ENCODE measurements around the gene NID1.

The NID1 gene

DNA sequence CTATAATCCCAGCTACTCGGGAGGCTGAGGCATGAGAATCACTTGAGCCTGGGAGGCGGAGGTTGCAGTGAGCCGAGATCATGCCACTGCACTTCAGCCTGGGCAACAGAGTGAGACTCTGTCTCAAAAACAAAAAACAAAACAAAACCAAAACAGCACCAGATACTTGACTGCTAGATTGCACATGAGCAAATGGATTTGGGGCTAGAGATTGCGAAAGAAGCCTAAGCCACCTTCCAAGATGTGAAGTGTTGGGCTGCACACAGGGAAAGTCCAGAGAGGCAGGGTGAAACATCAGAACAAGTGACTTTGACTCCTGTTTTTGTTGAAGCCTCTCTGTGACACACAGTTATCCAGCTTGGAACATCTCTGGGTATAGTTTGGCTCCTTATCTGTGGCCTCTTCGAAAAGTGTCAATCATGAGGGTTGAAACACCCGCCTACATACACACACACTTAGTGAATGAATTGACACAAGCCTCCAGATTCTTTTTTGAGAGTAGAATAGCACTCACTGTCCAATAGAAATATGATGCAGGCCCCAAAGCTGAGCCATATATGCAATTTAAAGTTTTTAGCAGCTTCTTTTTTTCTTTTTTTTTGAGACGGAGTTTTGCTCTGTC is 43.2 kb upstream of the NID1 start:
- Histone ChIP-seq H3K27ac (replicated peaks) (no peak overlapping the region), H3K4me3 (replicated peaks; ENCODE audit: insufficient read depth, low read length) (no peak overlapping the region), H3K27me3 (ENCODE audit: insufficient read depth, poor library complexity, severe bottlenecking) (no peaks in the 10 kb centered on the region)
- DNase-seq (ENCODE audit: low read depth in 1 of 2, low spot score in 1 of 2) = no peak
- TF ChIP-seq, protein P1, sequence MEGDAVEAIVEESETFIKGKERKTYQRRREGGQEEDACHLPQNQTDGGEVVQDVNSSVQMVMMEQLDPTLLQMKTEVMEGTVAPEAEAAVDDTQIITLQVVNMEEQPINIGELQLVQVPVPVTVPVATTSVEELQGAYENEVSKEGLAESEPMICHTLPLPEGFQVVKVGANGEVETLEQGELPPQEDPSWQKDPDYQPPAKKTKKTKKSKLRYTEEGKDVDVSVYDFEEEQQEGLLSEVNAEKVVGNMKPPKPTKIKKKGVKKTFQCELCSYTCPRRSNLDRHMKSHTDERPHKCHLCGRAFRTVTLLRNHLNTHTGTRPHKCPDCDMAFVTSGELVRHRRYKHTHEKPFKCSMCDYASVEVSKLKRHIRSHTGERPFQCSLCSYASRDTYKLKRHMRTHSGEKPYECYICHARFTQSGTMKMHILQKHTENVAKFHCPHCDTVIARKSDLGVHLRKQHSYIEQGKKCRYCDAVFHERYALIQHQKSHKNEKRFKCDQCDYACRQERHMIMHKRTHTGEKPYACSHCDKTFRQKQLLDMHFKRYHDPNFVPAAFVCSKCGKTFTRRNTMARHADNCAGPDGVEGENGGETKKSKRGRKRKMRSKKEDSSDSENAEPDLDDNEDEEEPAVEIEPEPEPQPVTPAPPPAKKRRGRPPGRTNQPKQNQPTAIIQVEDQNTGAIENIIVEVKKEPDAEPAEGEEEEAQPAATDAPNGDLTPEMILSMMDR (IDR thresholded peaks at IDR 0.05; ENCODE audit: insufficient read depth, low read length) = no peak
- TF ChIP-seq SPI1 (IDR thresholded peaks at IDR 0.05; ENCODE audit: borderline replicate concordance, low read depth) (no peak), POLR2AphosphoS5 (IDR thresholded peaks at IDR 0.05; ENCODE audit: low read depth) (no peak), GABPA (IDR thresholded peaks at IDR 0.05; ENCODE audit: low read depth) (no peak)
- TF ChIP-seq, protein P2, sequence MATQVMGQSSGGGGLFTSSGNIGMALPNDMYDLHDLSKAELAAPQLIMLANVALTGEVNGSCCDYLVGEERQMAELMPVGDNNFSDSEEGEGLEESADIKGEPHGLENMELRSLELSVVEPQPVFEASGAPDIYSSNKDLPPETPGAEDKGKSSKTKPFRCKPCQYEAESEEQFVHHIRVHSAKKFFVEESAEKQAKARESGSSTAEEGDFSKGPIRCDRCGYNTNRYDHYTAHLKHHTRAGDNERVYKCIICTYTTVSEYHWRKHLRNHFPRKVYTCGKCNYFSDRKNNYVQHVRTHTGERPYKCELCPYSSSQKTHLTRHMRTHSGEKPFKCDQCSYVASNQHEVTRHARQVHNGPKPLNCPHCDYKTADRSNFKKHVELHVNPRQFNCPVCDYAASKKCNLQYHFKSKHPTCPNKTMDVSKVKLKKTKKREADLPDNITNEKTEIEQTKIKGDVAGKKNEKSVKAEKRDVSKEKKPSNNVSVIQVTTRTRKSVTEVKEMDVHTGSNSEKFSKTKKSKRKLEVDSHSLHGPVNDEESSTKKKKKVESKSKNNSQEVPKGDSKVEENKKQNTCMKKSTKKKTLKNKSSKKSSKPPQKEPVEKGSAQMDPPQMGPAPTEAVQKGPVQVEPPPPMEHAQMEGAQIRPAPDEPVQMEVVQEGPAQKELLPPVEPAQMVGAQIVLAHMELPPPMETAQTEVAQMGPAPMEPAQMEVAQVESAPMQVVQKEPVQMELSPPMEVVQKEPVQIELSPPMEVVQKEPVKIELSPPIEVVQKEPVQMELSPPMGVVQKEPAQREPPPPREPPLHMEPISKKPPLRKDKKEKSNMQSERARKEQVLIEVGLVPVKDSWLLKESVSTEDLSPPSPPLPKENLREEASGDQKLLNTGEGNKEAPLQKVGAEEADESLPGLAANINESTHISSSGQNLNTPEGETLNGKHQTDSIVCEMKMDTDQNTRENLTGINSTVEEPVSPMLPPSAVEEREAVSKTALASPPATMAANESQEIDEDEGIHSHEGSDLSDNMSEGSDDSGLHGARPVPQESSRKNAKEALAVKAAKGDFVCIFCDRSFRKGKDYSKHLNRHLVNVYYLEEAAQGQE (IDR thresholded peaks at IDR 0.05; ENCODE audit: insufficient replicate concordance, low read depth) = no peak

DNA sequence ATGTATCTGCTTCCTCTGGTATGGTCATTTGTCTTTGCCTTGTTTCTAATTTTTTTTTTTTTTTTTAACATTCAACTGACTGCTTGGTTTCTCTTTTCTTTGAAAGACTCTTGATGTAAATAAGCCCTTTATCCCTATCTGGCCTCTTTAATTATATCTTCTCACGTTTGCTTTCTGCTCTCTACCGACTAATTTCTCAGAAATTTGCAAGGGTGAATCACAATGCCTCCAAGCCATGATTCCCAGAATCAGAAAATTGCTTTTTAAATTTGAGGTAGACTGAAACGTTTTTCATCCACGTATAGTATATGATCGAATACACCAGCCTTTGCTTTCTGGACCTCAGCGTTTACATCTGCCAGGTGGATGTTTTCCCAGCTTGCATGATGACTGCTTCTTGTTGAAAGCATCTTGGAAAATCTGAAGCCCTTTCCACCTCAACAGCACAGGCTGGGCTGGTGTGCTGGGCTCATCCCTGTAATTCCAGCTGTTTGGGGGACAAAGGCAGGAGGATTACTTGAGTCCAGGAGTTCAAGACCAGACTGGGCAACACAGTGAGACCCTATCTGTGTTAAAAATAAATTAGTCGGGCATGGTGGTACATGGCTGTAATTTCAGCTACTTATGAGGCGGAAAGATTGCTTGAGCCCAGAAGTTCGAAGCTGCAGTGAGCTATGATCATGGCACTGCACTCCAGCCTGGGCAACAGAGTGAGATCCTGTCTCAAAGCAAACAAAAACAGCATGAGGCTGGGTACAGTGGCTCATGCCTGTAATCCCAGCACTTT is 42.4 kb upstream of the NID1 start:
- TF ChIP-seq SPI1 (IDR thresholded peaks at IDR 0.05; ENCODE audit: borderline replicate concordance, low read depth) (no peak), GABPA (IDR thresholded peaks at IDR 0.05; ENCODE audit: low read depth) (no peak), POLR2AphosphoS5 (IDR thresholded peaks at IDR 0.05; ENCODE audit: low read depth) (no peak)
- TF ChIP-seq, protein P1 (IDR thresholded peaks at IDR 0.05; ENCODE audit: insufficient read depth, low read length) = no peak
- TF ChIP-seq, protein P2 (IDR thresholded peaks at IDR 0.05; ENCODE audit: insufficient replicate concordance, low read depth) = no peak

DNA sequence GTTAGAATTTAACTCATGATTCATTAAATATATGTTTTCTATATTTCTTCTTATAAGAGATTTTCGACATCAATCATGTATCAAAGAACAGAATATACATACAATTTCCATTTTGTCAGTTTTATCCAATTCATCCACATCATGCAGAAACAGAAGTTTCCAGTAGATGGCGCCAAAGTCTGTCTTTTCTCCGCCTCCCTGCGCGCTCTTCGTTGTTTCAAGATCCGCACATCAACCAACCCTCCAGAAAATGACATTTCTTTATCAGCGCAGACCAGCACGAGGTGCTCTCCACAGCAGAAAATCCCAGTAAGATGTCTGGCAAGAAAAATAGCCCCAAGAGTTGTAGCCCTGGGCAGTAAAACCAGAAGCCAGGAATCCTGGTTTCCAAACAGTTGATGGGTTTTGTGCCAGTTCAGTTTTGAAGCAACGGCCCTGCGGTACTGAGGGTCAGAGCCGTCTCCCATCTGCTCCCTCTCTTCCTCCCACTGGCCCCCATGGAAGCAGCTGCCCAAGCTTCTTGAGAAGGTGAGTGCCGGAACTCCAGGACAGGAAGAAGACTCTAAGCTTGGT is 38.8 kb upstream of the NID1 start:
- no peak overlapping the region for H3K27ac ChIP-seq (replicated peaks)
- H3K27me3 ChIP-seq (ENCODE audit: insufficient read depth, poor library complexity, severe bottlenecking) = no peaks in the 10 kb centered on the region
- peak; percentile 26 to 59 for DNase-seq (ENCODE audit: low read depth in 1 of 2, low spot score in 1 of 2)
- no peak for TF ChIP-seq GABPA (IDR thresholded peaks at IDR 0.05; ENCODE audit: low read depth)
- TF ChIP-seq SPI1 (IDR thresholded peaks at IDR 0.05; ENCODE audit: borderline replicate concordance, low read depth) = no peak
- no peak for TF ChIP-seq POLR2AphosphoS5 (IDR thresholded peaks at IDR 0.05; ENCODE audit: low read depth)
- TF ChIP-seq, protein P1 (IDR thresholded peaks at IDR 0.05; ENCODE audit: insufficient read depth, low read length) = peak; percentile 74
- H3K4me3 ChIP-seq (replicated peaks; ENCODE audit: insufficient read depth, low read length) = no peak overlapping the region

More for the DNA sequence above, 42.4 kb upstream of the NID1 start:
- no peak overlapping the region for H3K27ac ChIP-seq (replicated peaks)
- no peaks in the 10 kb centered on the region for H3K27me3 ChIP-seq (ENCODE audit: insufficient read depth, poor library complexity, severe bottlenecking)
- H3K4me3 ChIP-seq (replicated peaks; ENCODE audit: insufficient read depth, low read length) = no peak overlapping the region
- no peak for DNase-seq (ENCODE audit: low read depth in 1 of 2, low spot score in 1 of 2)

Data from HL-60 (cell line).